ENCODE measurements around the gene MAP3K13.
"Not testable (repeated sequence)": the region's sequence is repeated elsewhere in the genome, so short reads cannot be mapped to it uniquely, and the experiment has no call there.

- not testable (repeated sequence) for TF ChIP-seq CTCF (IDR thresholded peaks at IDR 0.05; ENCODE audit: low read length); EZH2 (IDR thresholded peaks at IDR 0.05; ENCODE audit: borderline replicate concordance, low read length)
These were observed 112.0 kb downstream of the MAP3K13 start for GRCh38 chr3:185474922-185475321.
